Stimulated activated CD8-positive, alpha-beta memory T cell treated with anti-CD3 and anti-CD28 coated beads, Interleukin-7, amount 100 ng/mL, for 1 hour (primary cell): Measurements from ENCODE around the gene MYH7B.

ENCODE experiments used
- DNase-seq, 2 donors: peaks; one replicate each; pipeline ENCODE4 v3.0.0-alpha.2; 2020; ENCODE audit warnings: low read depth in 2 of 2

MYH7B gene

GRCh38 chr20:34977365-34978091 is 21.9 kb downstream of the MYH7B start:
- no peak for DNase-seq

- no peak for DNase-seq
Measured at GRCh38 chr20:34978092-34978744, 22.6 kb downstream of the MYH7B start.

- DNase-seq: no peak
Measured at GRCh38 chr20:34979366-34980153, 23.9 kb downstream of the MYH7B start.

GRCh38 chr20:34980543-34981233 is 25.0 kb downstream of the MYH7B start:
- DNase-seq: no peak

- no peak for DNase-seq
Measured at GRCh38 chr20:34982270-34983088, 26.8 kb downstream of the MYH7B start.

GRCh38 chr20:34983089-34983820 is 27.6 kb downstream of the MYH7B start:
- DNase-seq: no peak

GRCh38 chr20:34983995-34984735 is 28.5 kb downstream of the MYH7B start:
- DNase-seq: no peak

- no peak for DNase-seq
Measured at GRCh38 chr20:34984756-34985261, 29.1 kb downstream of the MYH7B start.

- DNase-seq: no peak
Measured at GRCh38 chr20:34985461-34986310, 30.0 kb downstream of the MYH7B start.

GRCh38 chr20:34986311-34987287 is 30.9 kb downstream of the MYH7B start:
- DNase-seq: no peak

- no peak for DNase-seq
Measured at GRCh38 chr20:34987288-34988190, 31.9 kb downstream of the MYH7B start.

- no peak for DNase-seq
Measured at GRCh38 chr20:34988191-34988540, 32.5 kb downstream of the MYH7B start.

- DNase-seq: no peak
Measured at GRCh38 chr20:34989118-34989517, 33.5 kb downstream of the MYH7B start.

- DNase-seq: no peak
Measured at GRCh38 chr20:34989670-34990069, 34.0 kb downstream of the MYH7B start.

- no peak for DNase-seq
Measured at GRCh38 chr20:34990231-34990630, 34.6 kb downstream of the MYH7B start.

GRCh38 chr20:34990661-34991214 is 35.1 kb downstream of the MYH7B start:
- no peak for DNase-seq
